H1 (cell line): Measurements from ENCODE around the gene PLEKHA4.
A peak's percentile ranks its signal among the peaks of the same experiment; 100 is the strongest.

Source experiments
- CEBPB ChIP-seq: IDR thresholded peaks from 2 replicates; pipeline ENCODE4 v1.6.1; 2012; ENCODE audit warnings: low read depth, low read length
- CTCF ChIP-seq, 3 experiments: IDR thresholded peaks; 1 replicate in 2 of 3; 2 replicates in 1 of 3; pipeline versions ENCODE4 v1.5.1 to v1.6.1; 2011; ENCODE audit warnings: low read length in 3 of 3, mild to moderate bottlenecking in 3 of 3, inconsistent platforms in 2 of 3, low read depth in 1 of 3, moderate library complexity in 1 of 3; ENCODE audit not compliant: insufficient read depth in 1 of 3; ENCODE audit errors: control extremely low read depth in 1 of 3
- MAX ChIP-seq: IDR thresholded peaks from 2 replicates; pipeline ENCODE4 v1.6.1; 2012; ENCODE audit warnings: inconsistent platforms
- POLR2A ChIP-seq, 2 experiments: IDR thresholded peaks; 1 replicate in 1 of 2; 2 replicates in 1 of 2; pipeline ENCODE4 v1.6.1; 2011; ENCODE audit warnings: low read depth in 2 of 2, low read length in 2 of 2, mild to moderate bottlenecking in 2 of 2; ENCODE audit errors: control extremely low read depth in 1 of 2
- POLR2AphosphoS5 ChIP-seq: IDR thresholded peaks from 2 replicates; pipeline ENCODE4 v1.6.1; 2011; ENCODE audit warnings: low read depth, low read length
- RBBP5 ChIP-seq: IDR thresholded peaks from 2 replicates; pipeline ENCODE4 v1.7.1; 2012; ENCODE audit warnings: low read depth, mild to moderate bottlenecking, inconsistent platforms, low read length, moderate library complexity, borderline replicate concordance
- RFX5 ChIP-seq: IDR thresholded peaks from 2 replicates; pipeline ENCODE4 v1.6.1; 2011; ENCODE audit warnings: low read depth, low read length, improper control_type of control experiment, borderline replicate concordance
- RXRA ChIP-seq: IDR thresholded peaks from 2 replicates; pipeline ENCODE4 v1.6.1; 2011; ENCODE audit warnings: low read depth, mild to moderate bottlenecking, low read length, moderate library complexity; ENCODE audit not compliant: insufficient read depth
- SP1 ChIP-seq: IDR thresholded peaks from 2 replicates; pipeline ENCODE4 v1.6.1; 2011; ENCODE audit warnings: low read depth, low read length
- SRF ChIP-seq: IDR thresholded peaks from 2 replicates; pipeline ENCODE4 v1.6.1; 2011; ENCODE audit warnings: mild to moderate bottlenecking, low read depth, low read length, moderate library complexity
- TCF12 ChIP-seq: IDR thresholded peaks from 2 replicates; pipeline ENCODE4 v1.6.1; 2011; ENCODE audit warnings: low read depth, mild to moderate bottlenecking, low read length
- TF ChIP-seq, protein P1 (sequence below): IDR thresholded peaks from 2 replicates; pipeline ENCODE4 v1.6.1; 2012; ENCODE audit warnings: inconsistent platforms

DNA sequence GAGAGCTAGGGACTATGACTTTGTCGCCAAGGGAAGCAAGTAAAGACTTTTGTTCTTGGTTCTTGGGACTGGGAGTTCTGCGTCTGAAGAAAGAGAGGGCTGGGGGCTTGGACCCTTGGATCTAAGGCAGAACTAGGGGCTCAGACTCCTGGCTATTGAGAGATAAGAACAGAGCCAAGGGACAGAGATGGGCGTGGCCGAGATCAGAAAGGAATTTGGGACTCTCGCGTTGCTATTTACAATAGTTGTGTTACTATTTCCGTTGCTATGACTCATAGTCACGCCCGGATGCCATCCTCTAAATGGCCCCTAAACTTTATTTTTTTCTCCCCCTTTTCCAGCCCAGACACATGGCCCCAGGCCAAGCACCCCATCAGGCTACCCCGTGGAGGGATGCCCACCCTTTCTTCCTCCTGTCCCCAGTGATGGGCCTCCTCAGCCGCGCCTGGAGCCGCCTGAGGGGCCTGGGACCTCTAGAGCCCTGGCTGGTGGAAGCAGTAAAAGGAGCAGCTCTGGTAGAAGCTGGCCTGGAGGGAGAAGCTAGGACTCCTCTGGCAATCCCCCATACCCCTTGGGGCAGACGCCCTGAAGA is 4.6 kb upstream of the PLEKHA4 start:
- TF ChIP-seq SP1 (0 out of 2 replicates have a peak, but pooled peaks have one; percentile 55), RFX5 (no peak), CTCF (IDR thresholded peaks at IDR 0.05; ENCODE audit: control extremely low read depth in 1 of 3, insufficient read depth in 1 of 3, low read depth in 1 of 3, low read length in 3 of 3) (no peak), RBBP5 (no peak), RXRA (no peak), TCF12 (no peak), POLR2A (IDR thresholded peaks at IDR 0.05; ENCODE audit: control extremely low read depth in 1 of 2, low read depth in 2 of 2, low read length in 2 of 2) (peak in 1 of 2 experiments; percentile 18; a peak in 2 of 3 replicates), CEBPB (no peak), MAX (no peak), SRF (no peak), POLR2AphosphoS5 (peak; percentile 52; the same call in 1 of the 2 replicates)
- TF ChIP-seq, protein P1, sequence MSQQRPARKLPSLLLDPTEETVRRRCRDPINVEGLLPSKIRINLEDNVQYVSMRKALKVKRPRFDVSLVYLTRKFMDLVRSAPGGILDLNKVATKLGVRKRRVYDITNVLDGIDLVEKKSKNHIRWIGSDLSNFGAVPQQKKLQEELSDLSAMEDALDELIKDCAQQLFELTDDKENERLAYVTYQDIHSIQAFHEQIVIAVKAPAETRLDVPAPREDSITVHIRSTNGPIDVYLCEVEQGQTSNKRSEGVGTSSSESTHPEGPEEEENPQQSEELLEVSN = no peak
